Heart left ventricle (tissue), 13 donors: ENCODE measurements around the gene GPHA2.

Source experiments
- POLR2A ChIP-seq, 2 donors: fragments of 450-650 bp; IDR thresholded peaks; one replicate each; pipeline ENCODE4 v1.6.1; 2017; ENCODE audit warnings: antibody characterized with exemption in 2 of 2, mild to moderate bottlenecking in 2 of 2, moderate library complexity in 2 of 2
- TF ChIP-seq, protein P1 (sequence below), 12 donors: fragments of 200-600 bp; sonication (generic) in 4 of 12; IDR thresholded peaks; one replicate each; pipeline versions ENCODE4 v1.5.0 to v1.8.0; 2018 to 2022; ENCODE audit warnings: antibody characterized with exemption in 12 of 12, mild to moderate bottlenecking in 5 of 12
- donor health status: ischemic (EF 13 %, LVEDD 7.1; RV severe dilation, severe dysfunction).
- donor health status: DM: no; HTN: yes; CAD: no.
- donor health status: DM: no; HTN: no; CAD: no.
- donor health status: ischemic (EF 25% LVEDD 6.9; RV normal size, moderate dysfunction).
- donor health status: ischemic (EF 25% LVEDD 5.7; RV mildly dilated, moderate dysfunction).
- donor health status: ischemic (EF 35%, LVEDD 5.7; RV mildly dilated, moderate dysfunction).
- donor health status: nonischemic (EF 11% LVEDD 7.7; RV severe dilation, severe dysfunction).
- donor health status: DM: yes; HTN: yes; CAD: no.
- donor health status: PGD.
- donor health status: ischemic (EF 29% LVEDD 5.4; RV normal size, mild dysfunction).
- donor health status: nonischemic (EF 23%, LVEDD 6.1; RV moderate dilation, normal function).

DNA sequence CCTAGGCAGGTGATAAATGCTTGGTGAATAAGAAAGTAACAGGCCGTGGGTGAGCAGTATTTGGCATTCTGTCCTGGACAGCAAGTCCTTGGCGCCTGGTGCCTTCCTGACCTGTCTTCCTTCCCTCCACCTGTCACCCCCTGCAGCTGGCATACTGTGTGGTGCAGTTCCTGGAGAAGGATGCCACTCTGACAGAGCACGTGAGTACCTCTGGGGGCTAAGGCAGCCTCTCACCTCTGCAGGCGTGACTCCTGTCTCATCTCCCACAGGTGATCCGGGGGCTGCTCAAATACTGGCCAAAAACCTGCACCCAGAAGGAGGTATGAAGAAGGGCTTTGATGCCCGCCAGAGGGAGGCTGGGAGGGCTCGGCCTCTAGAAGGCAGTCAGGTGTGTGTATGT lies 4.4 kb downstream of the GPHA2 start:
- TF ChIP-seq, protein P1, sequence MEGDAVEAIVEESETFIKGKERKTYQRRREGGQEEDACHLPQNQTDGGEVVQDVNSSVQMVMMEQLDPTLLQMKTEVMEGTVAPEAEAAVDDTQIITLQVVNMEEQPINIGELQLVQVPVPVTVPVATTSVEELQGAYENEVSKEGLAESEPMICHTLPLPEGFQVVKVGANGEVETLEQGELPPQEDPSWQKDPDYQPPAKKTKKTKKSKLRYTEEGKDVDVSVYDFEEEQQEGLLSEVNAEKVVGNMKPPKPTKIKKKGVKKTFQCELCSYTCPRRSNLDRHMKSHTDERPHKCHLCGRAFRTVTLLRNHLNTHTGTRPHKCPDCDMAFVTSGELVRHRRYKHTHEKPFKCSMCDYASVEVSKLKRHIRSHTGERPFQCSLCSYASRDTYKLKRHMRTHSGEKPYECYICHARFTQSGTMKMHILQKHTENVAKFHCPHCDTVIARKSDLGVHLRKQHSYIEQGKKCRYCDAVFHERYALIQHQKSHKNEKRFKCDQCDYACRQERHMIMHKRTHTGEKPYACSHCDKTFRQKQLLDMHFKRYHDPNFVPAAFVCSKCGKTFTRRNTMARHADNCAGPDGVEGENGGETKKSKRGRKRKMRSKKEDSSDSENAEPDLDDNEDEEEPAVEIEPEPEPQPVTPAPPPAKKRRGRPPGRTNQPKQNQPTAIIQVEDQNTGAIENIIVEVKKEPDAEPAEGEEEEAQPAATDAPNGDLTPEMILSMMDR (IDR thresholded peaks at IDR 0.05) = no peak
- no peak for TF ChIP-seq POLR2A (IDR thresholded peaks at IDR 0.05)
